ENCODE results near the gene DNAJC9. TPM values are rescaled to one million over a fixed set of nuclear protein-coding genes. Genes with fewer than 3 reads are reported as not detected.
A peak's percentile ranks its signal among the peaks of the same experiment; 100 is the strongest.

The DNAJC9 gene, protein sequence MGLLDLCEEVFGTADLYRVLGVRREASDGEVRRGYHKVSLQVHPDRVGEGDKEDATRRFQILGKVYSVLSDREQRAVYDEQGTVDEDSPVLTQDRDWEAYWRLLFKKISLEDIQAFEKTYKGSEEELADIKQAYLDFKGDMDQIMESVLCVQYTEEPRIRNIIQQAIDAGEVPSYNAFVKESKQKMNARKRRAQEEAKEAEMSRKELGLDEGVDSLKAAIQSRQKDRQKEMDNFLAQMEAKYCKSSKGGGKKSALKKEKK
- total RNA-seq = 26.6 and 33.9 TPM in 2 replicates
- 18.6 and 20.9 TPM in 2 replicates for polyA plus RNA-seq

DNA sequence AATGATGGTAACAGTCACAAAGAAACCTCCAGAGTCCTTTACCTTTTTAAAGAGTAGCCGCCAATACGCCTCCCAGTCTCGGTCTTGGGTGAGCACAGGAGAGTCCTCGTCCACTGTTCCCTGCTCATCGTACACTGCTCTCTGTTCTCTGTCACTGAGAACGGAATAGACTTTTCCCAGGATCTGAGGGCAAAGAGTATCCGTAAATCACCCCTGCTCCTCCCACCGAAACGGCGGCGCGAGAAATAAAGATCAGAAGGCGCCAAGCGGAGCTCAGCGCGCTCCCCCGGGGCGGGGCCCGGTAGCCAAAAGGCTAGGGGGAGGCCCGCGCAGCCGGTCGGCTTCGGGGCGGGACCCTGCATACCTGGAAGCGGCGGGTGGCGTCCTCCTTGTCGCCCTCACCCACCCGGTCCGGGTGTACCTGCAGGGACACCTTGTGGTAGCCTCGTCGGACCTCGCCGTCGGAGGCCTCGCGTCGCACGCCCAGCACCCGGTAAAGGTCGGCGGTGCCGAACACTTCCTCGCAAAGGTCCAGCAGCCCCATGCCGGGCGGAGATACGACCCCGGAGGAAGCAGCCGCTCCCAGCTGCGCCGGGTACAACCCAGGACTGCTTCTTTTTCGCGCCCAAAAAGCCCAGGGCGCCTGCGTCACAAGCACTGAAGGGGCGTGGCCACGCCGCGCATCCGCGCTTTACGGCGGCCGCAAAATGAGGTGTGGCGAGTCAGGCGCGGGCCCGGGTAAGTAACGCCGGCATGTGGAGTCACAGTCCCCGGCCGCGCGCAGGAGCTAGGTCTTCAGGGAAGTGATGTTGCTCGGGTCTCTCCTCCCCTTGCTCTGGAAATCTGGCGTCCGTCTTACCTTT is at the start of gene DNAJC9:
TSS of gene DNAJC9 (minus strand) at position 610 of the 863 bp plus-strand sequence. CDS start at position 544, 66 bp downstream.
- TF ChIP-seq, protein P1, sequence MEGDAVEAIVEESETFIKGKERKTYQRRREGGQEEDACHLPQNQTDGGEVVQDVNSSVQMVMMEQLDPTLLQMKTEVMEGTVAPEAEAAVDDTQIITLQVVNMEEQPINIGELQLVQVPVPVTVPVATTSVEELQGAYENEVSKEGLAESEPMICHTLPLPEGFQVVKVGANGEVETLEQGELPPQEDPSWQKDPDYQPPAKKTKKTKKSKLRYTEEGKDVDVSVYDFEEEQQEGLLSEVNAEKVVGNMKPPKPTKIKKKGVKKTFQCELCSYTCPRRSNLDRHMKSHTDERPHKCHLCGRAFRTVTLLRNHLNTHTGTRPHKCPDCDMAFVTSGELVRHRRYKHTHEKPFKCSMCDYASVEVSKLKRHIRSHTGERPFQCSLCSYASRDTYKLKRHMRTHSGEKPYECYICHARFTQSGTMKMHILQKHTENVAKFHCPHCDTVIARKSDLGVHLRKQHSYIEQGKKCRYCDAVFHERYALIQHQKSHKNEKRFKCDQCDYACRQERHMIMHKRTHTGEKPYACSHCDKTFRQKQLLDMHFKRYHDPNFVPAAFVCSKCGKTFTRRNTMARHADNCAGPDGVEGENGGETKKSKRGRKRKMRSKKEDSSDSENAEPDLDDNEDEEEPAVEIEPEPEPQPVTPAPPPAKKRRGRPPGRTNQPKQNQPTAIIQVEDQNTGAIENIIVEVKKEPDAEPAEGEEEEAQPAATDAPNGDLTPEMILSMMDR (IDR thresholded peaks at IDR 0.05; ENCODE audit: low read depth, low read length) = no peak
- Histone ChIP-seq H3K27ac (peak within 1 kb of the TSS; percentile 67), H3K27me3 (no peaks in the 10 kb centered on the region), H3K9me3 (ENCODE audit: low read depth) (no peaks in the 10 kb centered on the region), H3K4me3 (peak within 1 kb of the TSS; percentile 63), H3K4me1 (ENCODE audit: low read depth) (peaks cover 14% of the 10 kb centered on the region), H3K36me3 (peaks cover 19% of the 10 kb centered on the region)
- DNase-seq (ENCODE audit: low read depth in 1 of 2, low spot score in 1 of 2) = peak; percentile 96

GRCh38 chr10:73293461-73293860 is 46.4 kb upstream of the DNAJC9 start:
- Histone ChIP-seq H3K4me1 (ENCODE audit: low read depth) (no peaks in the 10 kb centered on the region), H3K27ac (no peak overlapping the region), H3K27me3 (no peaks in the 10 kb centered on the region), H3K9me3 (ENCODE audit: low read depth) (no peaks in the 10 kb centered on the region), H3K36me3 (no peaks in the 10 kb centered on the region), H3K4me3 (no peak overlapping the region)
- TF ChIP-seq, protein P1 (IDR thresholded peaks at IDR 0.05; ENCODE audit: low read depth, low read length) = no peak
- DNase-seq (ENCODE audit: low read depth in 1 of 2, low spot score in 1 of 2) = no peak

DNA sequence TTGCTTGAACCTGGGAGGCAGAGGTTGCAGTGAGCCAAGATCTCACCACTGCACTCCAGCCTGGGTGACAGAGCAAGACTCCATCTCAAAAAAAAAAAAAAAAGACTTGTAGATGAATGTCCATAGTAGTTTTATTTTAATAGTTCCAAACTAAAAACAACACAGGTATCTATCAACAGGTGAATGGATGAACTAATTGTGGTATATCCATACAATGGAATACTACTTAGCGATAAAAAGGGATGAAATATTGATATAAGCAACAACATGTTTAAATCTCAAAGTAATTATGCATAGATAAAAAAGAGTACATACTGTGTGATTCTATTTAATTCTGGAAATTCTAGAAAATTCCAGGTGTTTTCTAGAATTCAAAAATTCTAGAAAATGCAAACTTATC is 42.9 kb upstream of the DNAJC9 start:
- no peaks in the 10 kb centered on the region for H3K36me3 ChIP-seq
- TF ChIP-seq, protein P1 (IDR thresholded peaks at IDR 0.05; ENCODE audit: low read depth, low read length) = no peak
- no peaks in the 10 kb centered on the region for H3K4me1 ChIP-seq (ENCODE audit: low read depth)
- no peaks in the 10 kb centered on the region for H3K9me3 ChIP-seq (ENCODE audit: low read depth)
- no peak overlapping the region for H3K27ac ChIP-seq
- H3K4me3 ChIP-seq = no peak overlapping the region
- no peaks in the 10 kb centered on the region for H3K27me3 ChIP-seq
- DNase-seq (ENCODE audit: low read depth in 1 of 2, low spot score in 1 of 2) = no peak

- no peaks in the 10 kb centered on the region for H3K36me3 ChIP-seq
- no peak overlapping the region for H3K27ac ChIP-seq
- H3K4me3 ChIP-seq = no peak overlapping the region
- TF ChIP-seq, protein P1 (IDR thresholded peaks at IDR 0.05; ENCODE audit: low read depth, low read length) = no peak
- H3K9me3 ChIP-seq (ENCODE audit: low read depth) = no peaks in the 10 kb centered on the region
- H3K27me3 ChIP-seq = no peaks in the 10 kb centered on the region
- DNase-seq (ENCODE audit: low read depth in 1 of 2, low spot score in 1 of 2) = no peak
- H3K4me1 ChIP-seq (ENCODE audit: low read depth) = no peaks in the 10 kb centered on the region
These were observed 40.4 kb upstream of the DNAJC9 start for GRCh38 chr10:73287441-73287840.

DNA sequence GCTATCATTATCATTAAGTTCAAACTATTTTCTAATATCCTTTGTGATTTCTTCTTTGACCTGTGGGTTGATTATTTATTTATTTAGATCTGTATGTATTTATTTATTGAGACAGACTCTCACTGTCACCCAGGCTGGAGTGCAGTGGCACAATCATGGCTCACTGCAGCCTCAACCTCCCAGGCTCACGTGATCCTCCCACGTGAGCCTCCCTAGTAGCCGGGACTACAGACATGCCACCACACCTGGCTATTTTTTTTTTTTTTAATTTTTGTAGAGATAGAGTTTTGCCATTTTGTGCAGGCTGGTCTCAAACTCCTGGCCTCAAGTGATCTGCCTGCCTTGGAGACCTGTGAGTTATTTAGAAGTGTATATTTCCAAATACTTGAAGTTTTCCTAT is 34.0 kb upstream of the DNAJC9 start:
- Histone ChIP-seq H3K36me3 (no peaks in the 10 kb centered on the region), H3K9me3 (ENCODE audit: low read depth) (no peaks in the 10 kb centered on the region)
- TF ChIP-seq, protein P1 (IDR thresholded peaks at IDR 0.05; ENCODE audit: low read depth, low read length) = no peak

More for the DNA sequence above, 34.0 kb upstream of the DNAJC9 start:
- DNase-seq (ENCODE audit: low read depth in 1 of 2, low spot score in 1 of 2) = no peak
- Histone ChIP-seq H3K27ac (no peak overlapping the region), H3K4me1 (ENCODE audit: low read depth) (peaks cover 4% of the 10 kb centered on the region), H3K4me3 (no peak overlapping the region), H3K27me3 (no peaks in the 10 kb centered on the region)
